Sigmoid colon (tissue), 4 donors: Measurements from ENCODE around the gene RNF187.

Experiments
- CTCF ChIP-seq, 4 experiments: fragments of 450-650 bp in 3 of 4; fragments of 200-600 bp in 1 of 4; IDR thresholded peaks; one replicate each; pipeline ENCODE4 v1.5.1; 2016 to 2019; ENCODE audit warnings: antibody characterized with exemption in 4 of 4, mild to moderate bottlenecking in 3 of 4, moderate library complexity in 2 of 4
- POLR2A ChIP-seq, 2 donors: fragments of 450-650 bp; IDR thresholded peaks; one replicate each; pipeline ENCODE4 v1.6.1; 2016; ENCODE audit warnings: antibody characterized with exemption in 2 of 2, mild to moderate bottlenecking in 2 of 2, moderate library complexity in 2 of 2
- POLR2AphosphoS5 ChIP-seq, 4 donors: sonication (generic); formaldehyde crosslinking; IDR thresholded peaks; one replicate each; pipeline ENCODE4 v1.6.1; 2017; ENCODE audit warnings: antibody characterized with exemption in 4 of 4

DNA sequence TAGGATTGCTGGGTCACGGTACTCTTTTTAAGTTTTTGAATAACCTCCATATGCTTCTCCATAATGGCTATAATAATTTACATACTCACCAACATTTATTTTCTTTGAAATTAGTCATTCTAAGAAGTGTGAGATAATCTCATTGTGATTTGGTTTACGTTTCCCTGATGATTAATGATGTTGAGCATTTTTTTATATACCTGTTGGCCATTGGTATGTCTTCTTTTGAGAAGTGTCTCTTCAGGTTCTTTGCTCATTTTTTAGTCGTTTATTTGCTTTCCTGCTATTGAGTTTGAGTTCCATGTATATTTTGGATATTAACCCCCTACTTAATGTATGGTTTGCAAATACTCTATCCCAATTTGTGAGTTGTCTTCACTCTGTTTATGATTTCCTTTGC is 9.3 kb downstream of the RNF187 start:
- no peak for TF ChIP-seq CTCF (IDR thresholded peaks at IDR 0.05)
- TF ChIP-seq POLR2A (IDR thresholded peaks at IDR 0.05) = no peak
- TF ChIP-seq POLR2AphosphoS5 (IDR thresholded peaks at IDR 0.05) = no peak
